HEK293 (cell line): ENCODE data around the gene PARS2.

ENCODE experiments used
- CTCF ChIA-PET: fragments of 350-600 bp; formaldehyde crosslinking; extraction: SDS; loops from one replicate; lab custom pipeline; 2021; ENCODE audit warnings: antibody characterized with exemption; lab: Yijun Ruan, JAX
- POLR2A ChIA-PET: fragments of 300-600 bp; formaldehyde crosslinking; extraction: SDS; loops from one replicate; lab custom pipeline; 2020; ENCODE audit warnings: antibody characterized with exemption, inconsistent platforms; lab: Yijun Ruan, JAX
- H3K27ac ChIP-seq: fragments of 200-500 bp; sonication (Bioruptor generic); 2 replicates; pipeline ENCODE4 v1.5.1; 2014; ENCODE audit warnings: low read depth, low read length, control low read depth, inconsistent platforms; ENCODE audit errors: extremely low read depth
- H3K36me3 ChIP-seq, 2 experiments: fragments of 200-500 bp in 1 of 2; sonication (Bioruptor generic) in 1 of 2; 1 replicate in 1 of 2; 2 replicates in 1 of 2; pipeline ENCODE4 v1.5.1; 2014 to 2017; ENCODE audit warnings: inconsistent platforms in 2 of 2, low read length in 2 of 2; ENCODE audit not compliant: control insufficient read depth in 2 of 2, insufficient read depth in 1 of 2
- H3K4me1 ChIP-seq: fragments of 200-500 bp; sonication (Bioruptor generic); 2 replicates; pipeline ENCODE4 v1.5.1; 2014; ENCODE audit warnings: mild to moderate bottlenecking, low read length, inconsistent platforms; ENCODE audit not compliant: control insufficient read depth, insufficient read depth
- H3K4me3 ChIP-seq: 2 replicates; pipeline ENCODE4 v1.5.1; 2011; ENCODE audit warnings: low read depth, mild to moderate bottlenecking, control low read depth, low read length, moderate library complexity
- H3K9me3 ChIP-seq: fragments of 200-500 bp; sonication (Bioruptor generic); 2 replicates; pipeline ENCODE4 v1.5.1; 2014; ENCODE audit warnings: low read depth, low read length, inconsistent platforms; ENCODE audit not compliant: control insufficient read depth, insufficient read depth
- KLF1 ChIP-seq: fragments of 450-650 bp; formaldehyde crosslinking; IDR thresholded peaks from 2 replicates; pipeline ENCODE4 v1.5.1; 2016; ENCODE audit warnings: missing biosample characterization, missing genetic modification characterization
- KLF16 ChIP-seq: fragments of 450-650 bp; formaldehyde crosslinking; IDR thresholded peaks from 2 replicates; pipeline ENCODE4 v1.5.1; 2017; ENCODE audit warnings: missing biosample characterization, missing genetic modification characterization
- KLF17 ChIP-seq: fragments of 450-650 bp; formaldehyde crosslinking; IDR thresholded peaks from 2 replicates; pipeline ENCODE4 v1.5.1; 2016; ENCODE audit warnings: missing biosample characterization, missing genetic modification characterization
- KLF9 ChIP-seq: fragments of 450-650 bp; formaldehyde crosslinking; IDR thresholded peaks from 2 replicates; pipeline ENCODE4 v1.5.1; 2016; ENCODE audit warnings: missing biosample characterization, missing genetic modification characterization, low read depth
- REPIN1 ChIP-seq: fragments of 450-650 bp; formaldehyde crosslinking; IDR thresholded peaks from 2 replicates; pipeline ENCODE4 v1.5.1; 2017; ENCODE audit warnings: missing biosample characterization, missing genetic modification characterization, low read depth
- REST ChIP-seq: fragments of 450-650 bp; formaldehyde crosslinking; IDR thresholded peaks from 2 replicates; pipeline ENCODE4 v1.5.1; 2016; ENCODE audit warnings: missing biosample characterization, missing genetic modification characterization
- SETDB1 ChIP-seq: IDR thresholded peaks from one replicate; pipeline ENCODE4 v1.6.1; 2017; ENCODE audit warnings: mild to moderate bottlenecking, low read length, moderate library complexity, mixed read lengths; ENCODE audit not compliant: insufficient read length
- ZBTB20 ChIP-seq: fragments of 450-650 bp; formaldehyde crosslinking; IDR thresholded peaks from 2 replicates; pipeline ENCODE4 v1.5.1; 2016; ENCODE audit warnings: missing biosample characterization, missing genetic modification characterization
- ZBTB26 ChIP-seq: fragments of 450-650 bp; formaldehyde crosslinking; optimal IDR thresholded peaks from 2 replicates; pipeline ENCODE3; 2016; ENCODE audit warnings: missing biosample characterization, mild to moderate bottlenecking, missing genetic modification characterization
- ZNF292 ChIP-seq: fragments of 450-650 bp; formaldehyde crosslinking; IDR thresholded peaks from 2 replicates; pipeline ENCODE4 v1.5.1; 2016; ENCODE audit warnings: low read depth, missing biosample characterization, missing genetic modification characterization, borderline replicate concordance
- ZNF324 ChIP-seq: fragments of 450-650 bp; formaldehyde crosslinking; IDR thresholded peaks from 2 replicates; pipeline ENCODE4 v1.5.1; 2016; ENCODE audit warnings: missing biosample characterization, missing genetic modification characterization
- ZNF621 ChIP-seq: fragments of 450-650 bp; formaldehyde crosslinking; IDR thresholded peaks from 2 replicates; pipeline ENCODE4 v1.5.1; 2017; ENCODE audit warnings: missing biosample characterization, missing genetic modification characterization
- ZNF623 ChIP-seq: fragments of 450-650 bp; formaldehyde crosslinking; IDR thresholded peaks from 2 replicates; pipeline ENCODE4 v1.5.1; 2016; ENCODE audit warnings: missing biosample characterization, missing genetic modification characterization
- ZNF664 ChIP-seq: fragments of 450-650 bp; formaldehyde crosslinking; IDR thresholded peaks from 2 replicates; pipeline ENCODE4 v1.5.1; 2016; ENCODE audit warnings: missing biosample characterization, missing genetic modification characterization
- ZNF777 ChIP-seq: fragments of 450-650 bp; formaldehyde crosslinking; IDR thresholded peaks from 2 replicates; pipeline ENCODE4 v1.5.1; 2017; ENCODE audit warnings: missing biosample characterization, missing genetic modification characterization, borderline replicate concordance
- TF ChIP-seq, protein P1 (sequence below): fragments of 450-650 bp; formaldehyde crosslinking; IDR thresholded peaks from 2 replicates; pipeline ENCODE4 v1.5.1; 2016; ENCODE audit warnings: missing biosample characterization, missing genetic modification characterization
- TF ChIP-seq, protein P2 (sequence below): fragments of 450-650 bp; formaldehyde crosslinking; IDR thresholded peaks from 2 replicates; pipeline ENCODE4 v1.5.1; 2016; ENCODE audit warnings: missing biosample characterization, missing genetic modification characterization
- TF ChIP-seq, protein P3 (sequence below): fragments of 450-650 bp; formaldehyde crosslinking; IDR thresholded peaks from 2 replicates; pipeline ENCODE4 v1.5.0; 2017; ENCODE audit warnings: missing biosample characterization, missing genetic modification characterization, borderline replicate concordance
- TF ChIP-seq, protein P4 (sequence below): fragments of 450-650 bp; formaldehyde crosslinking; IDR thresholded peaks from 2 replicates; pipeline ENCODE4 v1.5.1; 2016; ENCODE audit warnings: missing biosample characterization, missing genetic modification characterization

PARS2 gene

DNA sequence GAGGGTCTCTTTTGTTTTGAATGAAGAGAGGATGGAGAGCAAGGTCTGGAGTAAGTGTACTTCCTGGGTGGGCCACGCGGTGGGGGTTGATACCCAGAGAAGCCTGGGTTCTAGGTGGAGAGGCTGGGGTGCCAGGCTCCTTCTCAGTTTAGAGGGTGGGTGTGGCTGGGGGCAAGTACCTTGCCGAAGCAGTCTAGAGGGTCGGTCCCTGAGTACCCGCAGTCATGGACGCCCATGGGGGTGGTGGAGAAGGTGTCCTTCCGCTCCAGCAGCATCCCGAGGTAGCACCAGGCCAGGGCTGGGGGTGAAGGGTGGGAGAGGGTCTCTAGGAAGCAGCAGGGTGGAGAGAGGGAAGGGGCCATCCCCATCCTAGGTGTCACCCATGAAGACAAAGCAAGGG is 22.5 kb upstream of the PARS2 start:
- H3K9me3 ChIP-seq: no peaks in the 10 kb centered on the region
- POLR2A ChIA-PET: no interaction called here
- H3K27ac ChIP-seq: no peak overlapping the region
- TF ChIP-seq ZNF324 (tag by site-specific recombination): no peak
- no peak for TF ChIP-seq KLF9 (tag by site-specific recombination)
- TF ChIP-seq ZBTB20 (tag by site-specific recombination): no peak
- no peak for TF ChIP-seq ZNF292 (tag by site-specific recombination)
- no peak for TF ChIP-seq ZNF777 (tag by site-specific recombination)
- no peak for TF ChIP-seq ZNF664 (tag by site-specific recombination)
- TF ChIP-seq REPIN1 (tag by site-specific recombination): no peak
- TF ChIP-seq, all 188 proteins: peak for 0
- CTCF ChIA-PET: no interaction called here
- H3K4me3 ChIP-seq: no peak overlapping the region
- no peaks in the 10 kb centered on the region for H3K36me3 ChIP-seq
- H3K4me1 ChIP-seq: no peaks in the 10 kb centered on the region

- POLR2A ChIA-PET: no interaction called here
- TF ChIP-seq REST: no peak
- no peak for TF ChIP-seq ZBTB26
- no peak for TF ChIP-seq SETDB1
- no peak for TF ChIP-seq KLF1 (tag by site-specific recombination)
- TF ChIP-seq ZNF621 (tag by site-specific recombination): no peak
- TF ChIP-seq, protein P1, sequence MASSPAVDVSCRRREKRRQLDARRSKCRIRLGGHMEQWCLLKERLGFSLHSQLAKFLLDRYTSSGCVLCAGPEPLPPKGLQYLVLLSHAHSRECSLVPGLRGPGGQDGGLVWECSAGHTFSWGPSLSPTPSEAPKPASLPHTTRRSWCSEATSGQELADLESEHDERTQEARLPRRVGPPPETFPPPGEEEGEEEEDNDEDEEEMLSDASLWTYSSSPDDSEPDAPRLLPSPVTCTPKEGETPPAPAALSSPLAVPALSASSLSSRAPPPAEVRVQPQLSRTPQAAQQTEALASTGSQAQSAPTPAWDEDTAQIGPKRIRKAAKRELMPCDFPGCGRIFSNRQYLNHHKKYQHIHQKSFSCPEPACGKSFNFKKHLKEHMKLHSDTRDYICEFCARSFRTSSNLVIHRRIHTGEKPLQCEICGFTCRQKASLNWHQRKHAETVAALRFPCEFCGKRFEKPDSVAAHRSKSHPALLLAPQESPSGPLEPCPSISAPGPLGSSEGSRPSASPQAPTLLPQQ (tag by site-specific recombination): no peak
- TF ChIP-seq, protein P2, sequence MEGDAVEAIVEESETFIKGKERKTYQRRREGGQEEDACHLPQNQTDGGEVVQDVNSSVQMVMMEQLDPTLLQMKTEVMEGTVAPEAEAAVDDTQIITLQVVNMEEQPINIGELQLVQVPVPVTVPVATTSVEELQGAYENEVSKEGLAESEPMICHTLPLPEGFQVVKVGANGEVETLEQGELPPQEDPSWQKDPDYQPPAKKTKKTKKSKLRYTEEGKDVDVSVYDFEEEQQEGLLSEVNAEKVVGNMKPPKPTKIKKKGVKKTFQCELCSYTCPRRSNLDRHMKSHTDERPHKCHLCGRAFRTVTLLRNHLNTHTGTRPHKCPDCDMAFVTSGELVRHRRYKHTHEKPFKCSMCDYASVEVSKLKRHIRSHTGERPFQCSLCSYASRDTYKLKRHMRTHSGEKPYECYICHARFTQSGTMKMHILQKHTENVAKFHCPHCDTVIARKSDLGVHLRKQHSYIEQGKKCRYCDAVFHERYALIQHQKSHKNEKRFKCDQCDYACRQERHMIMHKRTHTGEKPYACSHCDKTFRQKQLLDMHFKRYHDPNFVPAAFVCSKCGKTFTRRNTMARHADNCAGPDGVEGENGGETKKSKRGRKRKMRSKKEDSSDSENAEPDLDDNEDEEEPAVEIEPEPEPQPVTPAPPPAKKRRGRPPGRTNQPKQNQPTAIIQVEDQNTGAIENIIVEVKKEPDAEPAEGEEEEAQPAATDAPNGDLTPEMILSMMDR (tag by site-specific recombination): no peak
- TF ChIP-seq KLF17: no peak
- TF ChIP-seq ZNF623 (tag by site-specific recombination): no peak
- TF ChIP-seq, protein P3, sequence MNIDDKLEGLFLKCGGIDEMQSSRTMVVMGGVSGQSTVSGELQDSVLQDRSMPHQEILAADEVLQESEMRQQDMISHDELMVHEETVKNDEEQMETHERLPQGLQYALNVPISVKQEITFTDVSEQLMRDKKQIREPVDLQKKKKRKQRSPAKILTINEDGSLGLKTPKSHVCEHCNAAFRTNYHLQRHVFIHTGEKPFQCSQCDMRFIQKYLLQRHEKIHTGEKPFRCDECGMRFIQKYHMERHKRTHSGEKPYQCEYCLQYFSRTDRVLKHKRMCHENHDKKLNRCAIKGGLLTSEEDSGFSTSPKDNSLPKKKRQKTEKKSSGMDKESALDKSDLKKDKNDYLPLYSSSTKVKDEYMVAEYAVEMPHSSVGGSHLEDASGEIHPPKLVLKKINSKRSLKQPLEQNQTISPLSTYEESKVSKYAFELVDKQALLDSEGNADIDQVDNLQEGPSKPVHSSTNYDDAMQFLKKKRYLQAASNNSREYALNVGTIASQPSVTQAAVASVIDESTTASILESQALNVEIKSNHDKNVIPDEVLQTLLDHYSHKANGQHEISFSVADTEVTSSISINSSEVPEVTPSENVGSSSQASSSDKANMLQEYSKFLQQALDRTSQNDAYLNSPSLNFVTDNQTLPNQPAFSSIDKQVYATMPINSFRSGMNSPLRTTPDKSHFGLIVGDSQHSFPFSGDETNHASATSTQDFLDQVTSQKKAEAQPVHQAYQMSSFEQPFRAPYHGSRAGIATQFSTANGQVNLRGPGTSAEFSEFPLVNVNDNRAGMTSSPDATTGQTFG: no peak
- no peak for TF ChIP-seq KLF16 (tag by site-specific recombination)
- TF ChIP-seq, protein P4, sequence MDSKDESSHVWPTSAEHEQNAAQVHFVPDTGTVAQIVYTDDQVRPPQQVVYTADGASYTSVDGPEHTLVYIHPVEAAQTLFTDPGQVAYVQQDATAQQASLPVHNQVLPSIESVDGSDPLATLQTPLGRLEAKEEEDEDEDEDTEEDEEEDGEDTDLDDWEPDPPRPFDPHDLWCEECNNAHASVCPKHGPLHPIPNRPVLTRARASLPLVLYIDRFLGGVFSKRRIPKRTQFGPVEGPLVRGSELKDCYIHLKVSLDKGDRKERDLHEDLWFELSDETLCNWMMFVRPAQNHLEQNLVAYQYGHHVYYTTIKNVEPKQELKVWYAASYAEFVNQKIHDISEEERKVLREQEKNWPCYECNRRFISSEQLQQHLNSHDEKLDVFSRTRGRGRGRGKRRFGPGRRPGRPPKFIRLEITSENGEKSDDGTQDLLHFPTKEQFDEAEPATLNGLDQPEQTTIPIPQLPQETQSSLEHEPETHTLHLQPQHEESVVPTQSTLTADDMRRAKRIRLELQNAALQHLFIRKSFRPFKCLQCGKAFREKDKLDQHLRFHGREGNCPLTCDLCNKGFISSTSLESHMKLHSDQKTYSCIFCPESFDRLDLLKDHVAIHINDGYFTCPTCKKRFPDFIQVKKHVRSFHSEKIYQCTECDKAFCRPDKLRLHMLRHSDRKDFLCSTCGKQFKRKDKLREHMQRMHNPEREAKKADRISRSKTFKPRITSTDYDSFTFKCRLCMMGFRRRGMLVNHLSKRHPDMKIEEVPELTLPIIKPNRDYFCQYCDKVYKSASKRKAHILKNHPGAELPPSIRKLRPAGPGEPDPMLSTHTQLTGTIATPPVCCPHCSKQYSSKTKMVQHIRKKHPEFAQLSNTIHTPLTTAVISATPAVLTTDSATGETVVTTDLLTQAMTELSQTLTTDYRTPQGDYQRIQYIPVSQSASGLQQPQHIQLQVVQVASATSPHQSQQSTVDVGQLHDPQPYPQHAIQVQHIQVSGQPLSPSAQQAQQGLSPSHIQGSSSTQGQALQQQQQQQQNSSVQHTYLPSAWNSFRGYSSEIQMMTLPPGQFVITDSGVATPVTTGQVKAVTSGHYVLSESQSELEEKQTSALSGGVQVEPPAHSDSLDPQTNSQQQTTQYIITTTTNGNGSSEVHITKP: no peak
These were observed 19.7 kb upstream of the PARS2 start for GRCh38 chr1:54784066-54784465.

More at GRCh38 chr1:54784066-54784465, 19.7 kb upstream of the PARS2 start:
- no peaks in the 10 kb centered on the region for H3K9me3 ChIP-seq
- H3K36me3 ChIP-seq: no peaks in the 10 kb centered on the region
- CTCF ChIA-PET: interaction anchor here (0.5 to 2.3 kb wide), 2 partner anchors 26 to 210 kb away, joined by 3 to 5 read pairs; no protein-coding TSS in a partner anchor
- no peaks in the 10 kb centered on the region for H3K4me1 ChIP-seq
- H3K27ac ChIP-seq: no peak overlapping the region
- H3K4me3 ChIP-seq: no peak overlapping the region
